GM23338 (cell line): ENCODE measurements around the gene GJA1.
"Not testable (repeated sequence)": the region's sequence is repeated elsewhere in the genome, so short reads cannot be mapped to it uniquely, and the experiment has no call there.

Experiments
- CREB1 ChIP-seq: fragments of 250-450 bp; sonication (Bioruptor Pico); IDR thresholded peaks from 2 replicates; pipeline ENCODE4 v1.5.0; 2020; ENCODE audit warnings: low read depth, mild to moderate bottlenecking, moderate library complexity
- CTCF ChIP-seq, 2 experiments: fragments of 200-600 bp in 1 of 2; sonication (generic) in 1 of 2; conservative IDR thresholded peaks; 2 replicates each; pipeline versions ENCODE4 v1.5.1 to v1.6.1; 2016 to 2017; ENCODE audit warnings: antibody characterized with exemption in 2 of 2, low read depth in 2 of 2, mild to moderate bottlenecking in 2 of 2, moderate library complexity in 1 of 2
- EZH2phosphoT487 ChIP-seq: fragments of 200-600 bp; sonication (generic); IDR thresholded peaks from one replicate; pipeline ENCODE4 v1.8.1; 2018; ENCODE audit warnings: antibody characterized with exemption; ENCODE audit not compliant: unreplicated experiment
- POLR2AphosphoS5 ChIP-seq: IDR thresholded peaks from 2 replicates; pipeline ENCODE4 v1.6.1; 2016; ENCODE audit warnings: antibody characterized with exemption, low read depth
- STAT1 ChIP-seq: IDR thresholded peaks from one replicate; pipeline ENCODE4 v1.6.1; 2016; ENCODE audit warnings: antibody characterized with exemption; ENCODE audit not compliant: unreplicated experiment

DNA sequence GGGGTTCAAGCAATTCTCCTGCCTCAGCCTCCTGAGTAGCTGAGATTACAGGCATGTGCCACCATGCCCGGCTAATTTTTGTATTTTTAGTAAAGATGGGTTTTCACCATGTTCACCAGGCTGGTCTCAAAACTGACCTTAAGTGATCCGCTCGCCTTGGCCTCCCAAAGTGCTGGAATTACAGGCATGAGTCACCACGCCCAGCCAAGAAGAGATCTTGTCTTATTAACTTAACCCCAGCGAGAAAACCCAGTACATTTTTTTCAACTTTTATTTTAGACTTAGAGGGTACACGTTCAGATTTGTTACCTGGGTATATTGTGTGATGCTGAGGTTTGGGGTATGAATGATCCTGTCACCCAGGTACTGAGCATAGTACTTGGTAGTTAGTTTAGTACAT is 38.3 kb upstream of the GJA1 start:
- TF ChIP-seq CTCF (conservative IDR thresholded peaks at IDR 0.05; ENCODE audit: low read depth in 2 of 2); POLR2AphosphoS5; STAT1; EZH2phosphoT487; CREB1 (CRISPR knock-in tag): not testable (repeated sequence)
